EL (cell line): ENCODE results near the gene PDE6H.
A peak's percentile ranks its signal among the peaks of the same experiment; 100 is the strongest.

Experiments
- DNase-seq: peaks from one replicate; pipeline ENCODE4 v3.0.0-alpha.2; 2016

The PDE6H gene

DNA sequence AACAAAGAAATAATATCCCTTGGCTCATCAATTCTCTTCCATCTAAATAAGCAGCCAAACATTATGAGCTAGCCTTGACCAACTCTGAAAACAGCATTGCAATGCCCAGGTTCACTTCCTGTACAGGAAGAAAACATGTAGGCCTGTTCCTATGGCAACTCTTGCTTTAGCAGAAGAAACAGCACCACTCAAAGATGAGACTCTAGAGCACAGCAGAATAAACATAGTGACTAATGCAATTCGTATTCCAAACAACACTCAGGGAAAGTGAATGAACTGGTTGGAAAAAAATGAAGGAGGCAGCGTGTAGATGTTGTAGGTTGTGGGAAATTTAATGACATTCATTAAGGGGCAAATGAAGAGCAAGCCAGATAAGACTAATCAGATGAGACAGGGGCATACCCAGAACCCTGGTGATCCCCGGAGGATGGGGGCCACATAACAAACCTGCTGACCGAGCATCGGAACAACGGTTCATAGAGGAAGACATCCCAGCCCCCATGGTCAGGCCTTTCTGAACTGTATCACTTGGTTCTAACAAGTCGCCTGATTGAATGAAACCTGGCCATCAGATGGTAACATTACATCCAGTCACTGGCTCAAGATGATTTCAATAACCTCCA, 20.4 kb upstream of the PDE6H start:
- peak; percentile 84 for DNase-seq

DNA sequence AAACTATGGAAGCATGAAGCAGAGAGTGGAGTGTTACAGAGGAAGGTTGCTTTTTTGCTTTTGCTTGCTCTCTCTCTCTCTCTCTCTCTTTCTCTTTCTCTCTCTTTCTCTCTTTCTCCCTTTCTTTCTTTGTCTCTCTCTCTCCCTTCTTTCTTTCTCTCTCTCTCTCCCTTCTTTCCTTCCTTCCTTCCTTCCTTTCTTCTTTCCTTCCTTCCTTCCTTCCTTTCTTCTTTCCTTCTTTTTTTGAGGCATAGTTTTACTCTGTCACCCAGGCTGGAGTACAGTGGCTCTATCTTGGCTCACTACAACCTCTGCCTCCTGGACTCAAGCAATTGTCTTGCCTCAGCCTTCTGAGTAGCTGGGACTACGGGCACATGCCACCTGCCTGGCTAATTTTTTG, 19.1 kb upstream of the PDE6H start:
- no peak for DNase-seq

DNA sequence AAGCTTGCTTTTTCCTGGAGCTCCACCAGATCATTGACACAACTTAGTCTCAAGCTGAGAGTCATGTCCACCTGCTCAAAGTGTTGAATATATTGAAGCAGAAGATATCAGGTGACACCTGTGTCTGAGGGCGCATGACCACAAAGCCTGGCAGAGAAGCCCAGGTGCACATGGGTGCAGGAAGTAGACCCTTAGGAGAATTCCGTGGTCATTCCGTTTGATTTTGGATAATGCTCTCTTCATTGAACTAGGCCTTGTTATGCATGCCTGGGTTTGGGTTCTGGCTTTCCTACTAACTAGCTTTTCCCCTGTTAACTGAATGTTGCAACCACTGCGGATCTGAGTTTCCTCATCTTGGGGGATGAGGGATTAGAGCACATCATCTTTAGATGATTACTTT, 18.6 kb upstream of the PDE6H start:
- no peak for DNase-seq

DNA sequence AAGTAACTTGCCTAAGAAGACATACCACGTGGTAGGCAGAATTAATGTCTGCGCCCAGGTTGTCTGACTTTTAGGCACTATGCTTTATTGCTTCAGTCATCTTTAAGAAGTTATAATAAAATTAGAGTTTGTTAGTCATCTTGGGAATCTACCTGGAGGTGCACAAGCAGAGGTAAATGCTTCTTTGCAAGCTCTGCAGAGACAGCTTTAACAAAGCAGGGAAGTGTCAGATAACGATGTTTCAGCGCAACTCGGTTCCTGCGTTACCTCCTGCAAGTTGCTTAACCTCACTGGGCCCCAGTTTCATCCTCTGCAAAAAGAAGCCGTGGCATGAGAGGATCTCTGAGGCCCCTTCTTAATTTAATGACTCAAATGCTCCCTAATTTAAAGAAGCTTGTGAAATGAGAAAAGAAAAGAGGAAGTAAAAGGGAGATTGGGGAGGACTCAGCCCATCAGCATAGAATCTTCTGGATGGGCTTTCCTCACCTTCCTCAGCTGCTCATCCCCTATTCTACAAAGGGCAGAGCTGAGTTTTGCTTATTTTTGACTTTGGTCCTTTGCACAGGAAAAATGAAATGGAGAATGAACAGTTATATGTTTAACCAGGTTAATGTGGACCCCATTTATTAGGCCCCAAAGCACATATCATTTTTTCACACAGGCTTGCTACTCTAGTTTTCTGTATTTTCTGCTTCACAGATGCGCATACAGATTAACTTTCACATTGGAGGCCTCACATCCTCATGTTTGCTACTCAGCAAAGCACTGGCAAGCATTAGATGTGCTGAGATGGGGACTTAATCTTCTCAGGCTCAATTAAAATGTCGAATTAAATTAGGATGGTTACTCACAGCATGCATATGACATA, 16.6 kb upstream of the PDE6H start:
- no peak for DNase-seq

DNA sequence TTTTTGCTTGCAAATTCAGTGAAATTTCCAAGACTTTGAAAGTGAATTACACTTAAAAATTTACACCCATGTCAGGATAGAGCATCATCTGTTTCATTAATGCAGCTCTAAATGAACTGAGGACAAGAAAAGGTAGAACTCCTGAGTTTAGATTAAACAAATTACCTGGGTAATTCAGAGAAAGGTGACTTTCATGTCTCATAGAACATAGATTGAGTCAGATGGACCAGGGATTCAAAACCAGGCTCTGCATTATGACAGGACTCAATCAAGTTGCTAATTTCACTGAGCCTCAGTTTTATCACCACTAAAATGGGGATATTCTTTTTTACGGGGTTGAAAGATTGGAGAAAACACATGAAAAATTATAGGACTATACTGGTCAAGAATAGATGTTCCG, 15.9 kb upstream of the PDE6H start:
- DNase-seq: no peak

DNA sequence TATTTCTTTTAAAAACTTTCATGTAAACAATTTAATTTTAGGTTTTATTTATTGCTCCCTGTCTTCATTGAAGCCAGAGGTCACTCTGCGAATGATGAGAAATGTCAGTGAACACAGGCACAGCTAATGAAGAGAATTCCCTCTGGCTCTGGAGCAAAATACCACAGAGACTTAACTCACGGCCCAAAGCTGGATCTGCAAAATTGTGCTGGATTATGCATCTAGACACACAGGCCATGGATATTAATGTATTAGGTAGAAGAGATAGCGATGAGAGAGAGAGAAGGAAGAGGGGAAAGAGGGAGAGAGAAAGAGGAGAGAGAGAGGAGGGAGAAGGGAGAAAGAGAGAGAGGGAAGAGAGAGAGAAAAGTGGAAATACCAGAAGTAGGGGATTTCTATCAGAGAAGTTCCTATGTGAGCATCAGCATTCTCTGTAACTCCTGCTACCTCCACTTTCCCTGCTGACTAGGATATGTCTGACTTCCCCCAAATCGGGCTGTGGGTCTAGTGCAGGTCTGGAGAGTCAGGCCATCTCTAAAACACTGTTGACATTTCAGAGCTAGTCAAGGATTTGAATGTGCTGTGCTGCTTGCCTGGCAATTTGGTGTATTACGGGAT, 15.2 kb upstream of the PDE6H start:
- no peak for DNase-seq

DNA sequence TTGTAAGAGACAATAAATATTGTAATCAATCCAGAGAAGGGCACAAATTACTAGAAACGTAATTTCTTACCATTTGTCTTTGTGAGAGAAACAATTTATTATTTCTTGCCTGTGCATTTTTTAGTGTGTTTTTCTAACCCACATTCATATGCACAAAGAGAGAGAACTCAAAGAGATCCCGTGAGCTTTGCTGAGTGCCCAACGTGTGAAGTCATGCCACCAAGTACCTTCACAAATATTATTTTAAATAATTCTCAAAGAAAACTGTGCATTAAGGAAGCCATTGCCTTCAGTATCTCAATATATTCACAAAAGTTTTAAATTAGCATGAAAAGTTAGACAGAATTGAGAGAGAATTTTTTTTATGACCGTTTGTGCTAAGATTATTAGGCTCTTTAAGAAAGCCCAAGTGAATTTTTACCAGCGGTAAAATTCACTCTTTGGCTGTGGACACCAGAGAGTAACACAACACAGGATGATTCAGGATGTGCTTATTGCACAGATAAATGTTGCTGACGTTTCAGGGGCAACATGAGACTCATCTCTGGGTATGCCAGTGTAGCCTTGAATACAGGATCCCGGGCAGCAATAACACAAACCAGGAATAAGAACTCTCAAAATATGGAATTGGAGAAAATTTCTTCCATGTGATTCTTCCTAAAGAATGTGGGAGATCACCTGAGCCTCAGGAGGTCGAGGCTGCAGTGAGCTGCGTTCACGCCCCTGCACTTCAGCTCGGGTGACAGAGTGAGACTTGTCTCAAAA, 14.3 kb upstream of the PDE6H start:
- DNase-seq: no peak

DNA sequence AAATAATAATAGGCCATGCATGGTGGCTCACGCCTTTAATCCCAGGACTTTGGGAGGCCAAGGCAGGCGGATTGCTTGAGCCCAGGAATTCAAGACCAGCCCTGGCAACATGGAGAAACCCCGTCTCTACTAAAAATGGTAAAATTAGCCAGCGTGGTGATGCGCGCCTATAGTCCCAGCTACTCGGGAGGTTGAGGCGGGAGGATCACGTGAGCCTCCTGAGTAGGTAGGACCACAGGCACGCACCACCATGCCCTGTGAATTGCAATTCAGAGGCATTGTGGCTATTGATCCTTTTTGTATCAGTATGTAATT, 13.8 kb upstream of the PDE6H start:
- DNase-seq: no peak

DNA sequence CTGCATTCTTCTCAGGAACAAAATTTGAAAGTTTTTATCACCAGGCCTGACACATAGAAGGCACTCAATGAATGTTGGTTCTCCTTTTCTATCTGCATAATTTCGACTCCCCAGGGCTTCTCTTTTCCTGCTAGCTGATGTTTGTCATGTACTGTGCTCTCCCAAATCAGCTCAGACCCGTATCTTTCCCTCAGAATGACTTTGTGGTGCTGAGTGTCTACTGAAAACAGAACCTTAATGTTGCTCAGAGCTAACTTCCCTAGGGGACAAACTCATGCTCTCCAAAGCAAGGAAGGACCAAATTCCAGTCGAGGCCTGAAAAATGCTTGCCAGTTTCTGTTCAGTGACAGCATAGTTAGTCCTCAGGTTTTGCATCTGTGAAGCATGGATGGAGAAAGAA, 13.4 kb upstream of the PDE6H start:
- DNase-seq: no peak

DNA sequence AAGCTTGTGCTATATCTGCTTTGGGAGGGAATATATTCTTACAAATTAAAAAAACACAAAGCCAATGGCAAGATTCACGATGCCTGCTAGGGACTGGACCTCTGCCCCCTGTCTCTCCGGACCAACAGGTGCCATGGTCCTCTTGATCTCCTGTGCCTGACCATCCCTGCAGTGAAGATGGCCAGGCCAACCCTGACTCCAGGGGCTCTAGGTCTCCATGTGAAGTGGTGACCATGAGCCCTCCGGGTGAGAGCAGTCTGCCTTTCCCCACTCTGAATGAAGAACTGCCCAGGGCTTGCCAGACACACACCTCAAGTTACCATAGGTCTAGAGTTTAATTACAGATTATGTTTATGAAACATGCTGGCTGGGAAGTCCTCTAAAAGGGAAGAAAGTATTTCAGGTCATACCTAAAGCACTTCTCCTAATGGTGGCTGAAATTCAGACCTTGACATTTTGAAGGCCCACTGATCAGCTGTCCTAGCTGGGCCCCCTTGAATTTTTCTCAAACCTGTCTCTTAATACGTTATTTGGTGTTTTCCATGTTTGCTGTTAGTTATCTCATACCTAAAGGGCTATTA, 12.8 kb upstream of the PDE6H start:
- no peak for DNase-seq

DNA sequence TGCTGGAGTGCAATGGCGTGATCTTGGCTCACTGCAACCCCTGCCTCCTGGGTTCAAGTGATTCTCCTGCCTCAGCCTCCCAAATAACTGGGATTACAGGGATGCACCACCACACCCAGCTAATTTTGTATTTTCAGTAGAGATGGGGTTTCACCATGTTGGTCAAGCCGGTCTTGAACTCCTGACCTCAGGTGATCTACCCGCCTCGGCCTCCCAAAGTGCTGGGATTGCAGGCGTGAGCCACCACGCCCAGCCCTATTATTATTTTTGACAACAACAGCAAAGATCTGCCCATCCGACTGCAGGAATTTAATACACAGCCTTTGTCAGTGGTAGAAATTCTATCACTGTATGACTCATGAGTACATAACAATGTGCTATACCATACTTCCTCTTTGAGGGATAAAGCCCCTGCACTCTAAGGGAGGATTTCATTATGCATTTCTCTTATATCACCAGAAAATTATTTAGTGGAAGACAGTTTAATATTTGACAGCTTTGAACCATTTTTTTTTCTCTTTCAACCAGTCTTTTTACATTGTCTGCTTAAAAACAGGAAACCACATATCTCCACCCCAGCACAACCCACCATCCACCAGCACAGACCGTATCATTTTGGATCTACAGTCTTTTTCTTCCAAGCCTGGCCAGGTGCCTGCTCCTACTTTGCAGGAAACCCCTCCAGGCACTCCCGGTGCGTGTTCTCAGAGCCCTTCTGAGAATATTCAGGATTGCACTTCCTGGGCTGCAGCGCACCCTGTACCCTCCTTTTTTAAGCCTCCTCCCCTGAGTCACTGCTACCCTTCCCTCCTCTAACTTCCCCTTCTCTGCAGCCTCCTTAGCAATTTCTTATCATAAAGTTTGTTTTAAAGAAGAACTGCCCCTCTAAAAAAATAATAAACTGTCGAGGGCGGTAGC, 12.0 kb upstream of the PDE6H start:
- peak; percentile 51 for DNase-seq

DNA sequence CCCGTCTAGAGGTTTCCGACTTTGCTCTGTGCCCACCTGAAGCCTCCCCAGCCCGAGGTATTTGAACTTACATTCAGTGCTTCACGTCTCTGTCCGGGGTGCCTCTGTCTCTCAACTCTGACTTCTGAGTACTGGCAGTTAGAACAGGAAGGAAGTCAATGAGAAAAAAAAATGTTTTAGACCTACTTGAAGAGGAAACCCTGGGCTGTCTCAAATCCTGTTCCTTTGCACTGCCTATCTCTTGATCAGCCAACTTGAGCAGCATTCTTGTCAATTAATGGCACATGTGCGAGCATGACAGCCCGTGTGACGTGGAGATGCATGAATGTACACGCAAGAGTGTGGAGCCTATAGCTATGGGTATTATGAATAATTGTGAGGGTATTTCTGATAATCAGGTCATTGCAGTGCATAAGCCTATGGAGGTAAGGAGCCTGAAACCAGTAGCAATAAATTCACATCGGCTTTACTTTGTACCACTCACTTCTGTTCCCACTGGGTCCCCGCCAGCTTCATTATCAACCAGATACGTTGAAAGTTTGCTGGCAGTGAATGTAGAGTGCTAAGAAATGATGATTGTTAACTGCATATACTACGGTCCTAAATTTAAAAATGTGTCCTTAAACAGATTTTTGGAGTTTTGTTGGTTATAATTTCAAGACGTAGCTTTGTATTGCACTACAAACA, 11.2 kb upstream of the PDE6H start, which contains the start of gene ARHGDIB:
Gene ARHGDIB (minus strand): TSS at position 136 of the 687 bp plus-strand sequence. CDS start 10,889 bp downstream, outside the sequence.
- DNase-seq: peak; percentile 47

DNA sequence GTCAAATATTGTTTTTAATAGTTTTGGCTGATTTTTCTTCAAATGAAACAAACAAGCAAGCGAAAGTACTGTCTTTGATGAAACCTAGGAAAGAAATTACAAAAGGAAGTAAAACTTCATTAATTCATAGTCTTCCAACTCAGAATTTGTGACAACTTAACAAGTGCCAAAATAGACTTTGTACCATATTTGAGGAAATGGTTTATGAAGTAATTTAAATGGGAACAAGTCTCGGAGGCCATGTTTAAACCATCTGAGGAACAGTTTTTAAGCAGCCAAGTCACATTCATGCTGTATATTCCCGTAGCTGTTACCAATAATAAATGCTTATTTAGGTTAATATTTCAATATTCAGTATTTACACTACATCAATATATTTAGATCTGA, 10.7 kb upstream of the PDE6H start:
- DNase-seq: no peak

DNA sequence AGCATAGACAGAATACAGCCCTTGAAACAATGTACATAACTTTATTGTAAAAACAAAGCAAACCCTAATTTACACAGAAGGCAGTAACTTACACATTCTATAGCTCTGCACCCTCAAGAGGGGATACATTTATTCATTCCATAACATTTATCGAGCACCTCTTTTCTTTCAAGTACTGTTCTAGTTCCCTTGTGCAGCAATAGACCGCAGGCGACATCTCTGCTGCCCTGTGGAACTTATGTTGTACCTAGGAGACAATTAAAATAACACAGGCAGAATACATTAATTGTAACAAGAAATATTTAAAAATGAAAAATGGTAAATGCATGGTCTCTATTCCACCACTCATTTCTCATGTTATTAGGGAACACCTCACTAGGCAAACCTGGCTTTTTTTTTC, 10.0 kb upstream of the PDE6H start:
- DNase-seq: no peak

DNA sequence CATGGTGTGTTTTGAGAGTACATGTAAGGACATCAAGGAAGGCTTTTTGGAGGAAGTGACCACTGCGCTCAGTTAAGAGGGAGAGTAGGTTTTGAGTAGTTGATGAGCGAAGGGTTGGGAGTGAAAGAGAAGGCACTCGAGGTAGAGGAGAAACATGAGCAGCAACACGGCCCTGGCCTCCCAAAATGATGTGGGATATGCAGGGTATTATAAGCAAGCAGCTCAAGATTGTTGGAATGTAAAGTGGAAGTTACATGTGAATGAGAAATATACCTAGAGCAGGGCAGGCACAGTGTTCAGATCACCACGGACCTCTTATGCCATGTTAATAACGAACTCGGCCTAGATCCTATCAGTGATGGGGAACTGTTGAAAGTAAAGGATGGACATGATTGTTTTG, 9.3 kb upstream of the PDE6H start:
- DNase-seq: no peak

DNA sequence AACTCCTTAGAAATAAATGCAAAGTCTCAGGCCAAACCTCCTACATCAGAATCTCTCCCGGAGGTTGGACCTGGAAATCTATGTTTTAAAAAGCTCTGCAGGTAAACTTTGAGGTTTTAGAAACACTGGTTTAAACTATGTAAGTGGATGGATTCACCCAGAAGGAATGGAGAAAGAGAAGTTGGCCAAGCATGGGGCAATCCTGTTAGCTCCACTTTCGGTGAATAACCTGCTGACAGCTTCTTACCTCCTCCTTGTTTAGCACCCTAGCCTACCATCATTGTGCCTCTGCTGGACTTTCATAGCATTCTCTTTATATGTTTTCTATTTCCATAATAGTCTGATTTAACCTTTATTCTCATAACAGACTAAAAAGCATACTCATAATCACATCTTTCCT, 8.4 kb upstream of the PDE6H start:
- DNase-seq: no peak

DNA sequence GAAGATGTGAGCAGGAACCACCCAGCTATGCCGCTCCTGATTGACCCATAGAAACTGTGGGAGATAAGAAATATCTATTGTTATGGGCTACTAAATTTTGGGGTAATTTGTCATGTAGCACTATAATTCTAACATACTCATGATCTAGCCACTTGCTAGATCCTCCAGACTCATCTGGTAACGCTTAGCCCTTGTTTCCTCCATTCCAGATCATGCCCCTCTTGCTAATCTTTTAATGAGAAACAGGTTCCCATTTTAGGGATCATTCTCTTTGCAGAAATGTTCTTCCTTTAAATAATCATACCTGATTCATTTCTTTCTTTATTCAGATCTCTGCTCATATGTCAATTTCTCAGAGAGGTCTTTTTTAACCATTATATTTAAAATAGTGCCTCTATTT, 7.6 kb upstream of the PDE6H start:
- DNase-seq: no peak

DNA sequence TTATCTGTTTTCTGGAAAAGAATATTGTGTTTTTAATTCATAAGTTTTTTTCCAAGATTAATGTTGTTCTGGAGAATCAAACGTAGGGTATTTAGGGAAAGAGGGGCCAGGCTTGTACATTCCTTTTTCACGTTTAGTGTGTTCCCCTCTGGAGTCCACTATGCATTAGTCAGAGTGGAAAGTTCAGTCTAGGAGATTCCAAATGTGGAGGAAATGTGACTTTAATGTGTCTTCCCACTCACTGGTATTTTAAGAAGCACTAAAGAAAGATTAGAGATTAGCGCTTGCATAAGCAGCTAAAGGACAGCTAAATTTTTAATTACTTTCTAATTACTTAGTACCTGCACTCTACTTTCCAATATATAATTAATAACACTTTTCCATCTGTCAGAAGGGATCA, 4.4 kb upstream of the PDE6H start:
- DNase-seq: no peak

DNA sequence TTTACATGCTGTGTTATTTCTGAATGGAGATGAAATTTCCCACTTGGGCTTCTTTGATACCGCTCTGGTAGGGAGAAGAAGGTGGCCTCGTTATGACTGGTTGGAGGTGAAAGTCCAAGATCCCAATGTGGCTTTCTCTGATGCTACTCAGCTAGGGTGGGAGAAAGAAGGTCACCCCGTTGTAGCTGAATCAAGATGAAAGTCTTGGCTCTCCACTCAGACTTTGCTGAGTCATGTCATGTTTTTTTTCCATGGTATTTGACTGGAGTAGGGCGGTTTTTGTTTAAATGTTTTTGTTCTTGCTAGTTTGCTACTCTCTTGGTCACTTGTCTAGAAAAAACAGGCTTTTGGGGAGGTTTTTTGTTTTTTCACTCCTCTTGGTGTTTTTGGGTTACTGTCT, 2.4 kb upstream of the PDE6H start:
- no peak for DNase-seq

DNA sequence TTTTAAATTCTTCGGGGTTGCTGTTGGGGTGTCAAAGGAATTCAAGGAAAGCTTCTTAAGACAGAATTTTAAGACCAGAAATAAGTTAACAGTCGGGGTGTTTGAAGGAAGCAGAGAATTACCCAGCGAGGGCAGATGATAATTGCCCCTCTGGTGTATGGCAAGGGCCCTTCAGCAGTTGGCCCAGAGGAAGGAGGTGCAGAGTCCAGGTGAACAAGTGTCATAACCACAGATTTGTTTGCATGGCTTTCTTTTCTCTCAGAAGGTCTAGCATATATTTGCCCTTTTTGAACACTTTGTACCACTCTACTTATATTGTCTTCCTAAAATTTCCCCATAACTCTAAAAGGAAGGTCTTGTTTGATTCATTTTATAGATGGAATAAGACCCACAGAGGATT, 1.8 kb downstream of the PDE6H start:
- DNase-seq: no peak

DNA sequence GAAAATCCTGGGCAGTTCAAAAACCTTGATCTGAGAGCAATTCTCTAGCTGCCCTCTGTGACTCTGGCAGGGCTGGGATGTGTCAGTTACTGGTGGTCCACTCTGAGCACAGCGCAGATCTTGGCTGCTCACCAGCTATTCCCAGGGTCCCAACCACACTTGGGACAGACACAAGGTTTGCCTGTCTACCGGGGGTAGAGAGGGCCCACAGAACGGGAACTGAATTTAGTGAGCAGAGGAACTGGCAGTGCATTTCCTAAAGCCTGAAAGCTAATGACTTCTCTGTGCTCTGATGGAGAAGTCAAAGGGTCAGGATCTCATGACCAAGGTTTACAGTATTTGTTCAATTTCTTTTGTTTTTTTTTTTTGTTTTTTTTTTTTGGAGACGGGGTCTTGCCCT, 2.6 kb downstream of the PDE6H start:
- no peak for DNase-seq

DNA sequence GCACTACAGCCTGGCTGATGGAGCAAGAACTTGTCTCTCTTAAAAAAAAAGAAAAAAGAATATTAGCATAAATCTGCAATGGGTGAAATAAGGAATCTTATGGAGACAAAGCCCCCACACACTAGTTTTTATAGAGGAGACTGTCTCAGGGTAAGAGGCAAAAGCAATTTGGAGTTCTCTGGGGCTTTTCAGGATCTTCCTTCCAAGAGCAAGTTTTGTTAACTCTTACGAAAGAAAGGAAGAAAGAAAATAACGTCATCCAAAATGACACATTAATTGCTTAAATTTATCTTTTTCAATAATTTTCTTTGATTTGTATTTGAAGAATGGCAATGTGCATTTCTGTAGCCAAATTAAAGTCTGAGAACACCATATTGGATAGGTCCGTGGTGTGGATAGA, 3.8 kb downstream of the PDE6H start:
- no peak for DNase-seq
